K562 (cell line): ENCODE data around the gene MYCBP. TPM values are rescaled to one million over a fixed set of nuclear protein-coding genes. Genes with fewer than 3 reads are reported as not detected.

Experiments used
- BCL6 ChIP-seq: fragments of 250-450 bp; sonication (Bioruptor Pico); IDR thresholded peaks from 2 replicates; pipeline ENCODE4 v1.4.0; 2020
- BRF1 ChIP-seq: IDR thresholded peaks from 3 replicates; pipeline ENCODE4 v1.6.1; 2011; ENCODE audit warnings: borderline replicate concordance, mild to moderate bottlenecking; ENCODE audit not compliant: insufficient read length; ENCODE audit errors: extremely low read depth
- CXXC5 ChIP-seq: fragments of 250-450 bp; sonication (Bioruptor Pico); IDR thresholded peaks from 2 replicates; pipeline ENCODE4 v1.8.0; 2022; ENCODE audit warnings: inconsistent platforms, mild to moderate bottlenecking, moderate library complexity
- ELF4 ChIP-seq: fragments of 450-650 bp; formaldehyde crosslinking; IDR thresholded peaks from 2 replicates; pipeline ENCODE4 v1.4.0; 2022; ENCODE audit warnings: missing genetic modification characterization
- GMEB1 ChIP-seq: fragments of 250-450 bp; sonication (Bioruptor Pico); IDR thresholded peaks from 2 replicates; pipeline ENCODE4 v1.4.0; 2020; ENCODE audit warnings: mild to moderate bottlenecking
- JUN ChIP-seq, 2 experiments: sonication (generic) in 1 of 2; formaldehyde crosslinking in 1 of 2; IDR thresholded peaks; 2 replicates each; pipeline versions ENCODE4 v1.6.1 to v1.8.0; 2012 to 2022; ENCODE audit warnings: borderline replicate concordance in 2 of 2, mild to moderate bottlenecking in 2 of 2, improper control_type of control experiment in 1 of 2, low read depth in 1 of 2, low read length in 1 of 2, missing genetic modification reagents in 1 of 2
- JUNB ChIP-seq: fragments of 450-650 bp; formaldehyde crosslinking; conservative IDR thresholded peaks from 2 replicates; pipeline ENCODE4 v1.4.0; 2020; ENCODE audit warnings: mild to moderate bottlenecking
- MBD1 ChIP-seq: fragments of 250-450 bp; sonication (Bioruptor Pico); IDR thresholded peaks from 2 replicates; pipeline ENCODE4 v1.8.0; 2022; ENCODE audit warnings: inconsistent platforms
- MNT ChIP-seq, 2 experiments: fragments of 450-650 bp; conservative IDR thresholded peaks; 2 replicates each; pipeline ENCODE4 v1.6.1; 2017; ENCODE audit warnings: mild to moderate bottlenecking in 2 of 2, moderate library complexity in 2 of 2
- NBN ChIP-seq: fragments of 450-650 bp; IDR thresholded peaks from 2 replicates; pipeline ENCODE4 v1.6.1; 2016; ENCODE audit warnings: low read depth, mild to moderate bottlenecking
- NR2C2 ChIP-seq, 2 experiments: fragments of 200-800 bp in 1 of 2; sonication (Bioruptor generic) in 1 of 2; sonication (generic) in 1 of 2; formaldehyde crosslinking in 1 of 2; IDR thresholded peaks; 2 replicates each; pipeline versions ENCODE4 v1.6.1 to v1.8.0; 2016 to 2022; ENCODE audit warnings: mild to moderate bottlenecking in 1 of 2, missing compliant biosample characterization in 1 of 2, missing genetic modification characterization in 1 of 2, missing genetic modification reagents in 1 of 2
- SETDB1 ChIP-seq: IDR thresholded peaks from one replicate; pipeline ENCODE4 v1.6.1; 2012; ENCODE audit warnings: low read length, control low read depth, inconsistent platforms
- TFE3 ChIP-seq: fragments of 450-650 bp; formaldehyde crosslinking; IDR thresholded peaks from 2 replicates; pipeline ENCODE4 v1.4.0; 2020; ENCODE audit warnings: mild to moderate bottlenecking, mixed read lengths
- USF1 ChIP-seq: sonication (generic); formaldehyde crosslinking; IDR thresholded peaks from 2 replicates; pipeline ENCODE4 v1.9.0; 2022; ENCODE audit warnings: mild to moderate bottlenecking, missing genetic modification reagents
- ZBED1 ChIP-seq: IDR thresholded peaks from 2 replicates; pipeline ENCODE4 v1.6.1; 2014
- ZBTB7A ChIP-seq: IDR thresholded peaks from 2 replicates; pipeline ENCODE4 v1.6.1; 2011; ENCODE audit warnings: low read depth, mild to moderate bottlenecking, low read length, moderate library complexity, borderline replicate concordance; ENCODE audit not compliant: control insufficient read depth
- ZEB2 ChIP-seq: fragments of 450-650 bp; IDR thresholded peaks from 2 replicates; pipeline ENCODE4 v1.6.1; 2016
- ZNF239 ChIP-seq: fragments of 250-450 bp; sonication (Bioruptor Pico); IDR thresholded peaks from 2 replicates; pipeline ENCODE4 v1.4.0; 2020; ENCODE audit warnings: mild to moderate bottlenecking
- ZNF354B ChIP-seq: fragments of 250-450 bp; sonication (Bioruptor Pico); IDR thresholded peaks from 2 replicates; pipeline ENCODE4 v1.4.0; 2020
- polyA plus RNA-seq, 8 experiments: library from polyadenylated mRNA; depleted of rRNA in 4 of 8; stranded (reverse) in 5 of 8; unstranded in 3 of 8; fragments of >200 nt; fragmentation: Nextera tagmentation in 2 of 8; fragmentation: Illumina TruSeq in 1 of 8; extraction: Ambion mirVana in 2 of 8; extraction: Trizol in 1 of 8; gene quantifications; 2 replicates each; pipeline versions ENCODE4 v1.2.1 to v1.2.3, GENCODE V29; 2011 to 2014; ENCODE audit warnings: inconsistent platforms in 1 of 8, missing spikeins in 1 of 8
- total RNA-seq, 7 experiments: library from RNA; depleted of rRNA in 6 of 7; stranded (reverse); fragments of >200 nt in 6 of 7; fragmentation: Illumina TruSeq in 2 of 7; extraction: Trizol in 2 of 7; gene quantifications; 2 replicates each; pipeline versions ENCODE4 v1.2.1 to v1.2.3, GENCODE V29; 2011 to 2021; ENCODE audit warnings: low replicate concordance in 1 of 7

The MYCBP gene
- total and polyA plus RNA-seq, 9 of the 15 experiments (the other 6 are each of a cell fraction or from before 2014, with no cell fraction given): 32.3 to 253 (median 72.9) TPM

GRCh38 chr1:38859561-38860453, 13.3 kb downstream of the MYCBP start, which contains the start of gene RRAGC (continued):
- TF ChIP-seq TFE3: peak; percentile 98
- TF ChIP-seq ZEB2: peak; percentile 53; the same call in 1 of the 2 replicates
- TF ChIP-seq JUNB (CRISPR knock-in tag): peak; percentile 44; the same call in 1 of the 2 replicates
- no peak; the same call in 1 of the 2 replicates for TF ChIP-seq NR2C2 (CRISPR knock-in tag; IDR thresholded peaks at IDR 0.05)
- TF ChIP-seq NR2C2 (tag; IDR thresholded peaks at IDR 0.05): no peak; the same call in 1 of the 2 replicates
- TF ChIP-seq GMEB1: peak; percentile 61
- TF ChIP-seq MBD1 (CRISPR knock-in tag): no peak
- peak; percentile 49; the same call in 1 of the 2 replicates for TF ChIP-seq ZBTB7A
- TF ChIP-seq ZBED1: 0 out of 2 replicates have a peak, but pooled peaks have one; percentile 13
- TF ChIP-seq ZNF354B: no peak
- TF ChIP-seq NBN: 0 out of 2 replicates have a peak, but pooled peaks have one; percentile 21
- no peak for TF ChIP-seq SETDB1
- peak; percentile 44; the same call in 1 of the 2 replicates for TF ChIP-seq JUN (IDR thresholded peaks at IDR 0.05; ENCODE audit: borderline replicate concordance, low read depth, low read length)
- TF ChIP-seq JUN (CRISPR knock-in tag; IDR thresholded peaks at IDR 0.05; ENCODE audit: borderline replicate concordance): no peak
- peak; percentile 98 for TF ChIP-seq USF1 (CRISPR knock-in tag)
- TF ChIP-seq ZNF239 (CRISPR knock-in tag): peak; percentile 57; the same call in 1 of the 2 replicates
- TF ChIP-seq BRF1: no peak
- TF ChIP-seq MNT (conservative IDR thresholded peaks at IDR 0.05): peak; percentile 97 to 99
- peak; percentile 97 for TF ChIP-seq CXXC5 (CRISPR knock-in tag)
- peak; percentile 88; the same call in 1 of the 2 replicates for TF ChIP-seq ELF4 (CRISPR knock-in tag)
- TF ChIP-seq BCL6 (CRISPR knock-in tag): no peak
